GM12878 (cell line): Measurements from ENCODE around the gene SCRT2. TPM values are rescaled to one million over a fixed set of nuclear protein-coding genes. Genes with fewer than 3 reads are reported as not detected.

Experiments used
- ATAC-seq: fragments of 200-7000 bp; cut with Tn5 transposase; 3 replicates; pipeline ENCODE4 v1.9.1; 2020; ENCODE audit warnings: mild to moderate bottlenecking, moderate library complexity
- BruUV-seq: library from RNA; stranded (reverse); fragments of 400-500 nt; replicated peaks from 2 replicates; lab custom pipeline; 2021; lab: Mats Ljungman, UMichigan
- CTCF ChIA-PET: fragments of 300-600 bp; sonication (Branson Sonifier 250); formaldehyde crosslinking; extraction: SDS; loops from one replicate; lab custom pipeline; 2021; ENCODE audit warnings: inconsistent platforms; lab: Yijun Ruan, JAX
- POLR2A ChIA-PET: fragments of 350-600 bp; formaldehyde crosslinking; extraction: SDS; loops from one replicate; lab custom pipeline; 2021; ENCODE audit warnings: inconsistent platforms; lab: Charles Lee
- RAD21 ChIA-PET: fragments of 300-600 bp; sonication (Branson Sonifier 250); formaldehyde crosslinking; loops from one replicate; lab custom pipeline; 2023; ENCODE audit warnings: antibody characterized with exemption; ENCODE audit not compliant: unreplicated experiment; lab: Charles Lee
- SMC1A ChIA-PET: fragments of 300-600 bp; sonication (Branson Sonifier 250); formaldehyde crosslinking; loops from one replicate; lab custom pipeline; 2023; ENCODE audit not compliant: unreplicated experiment, uncharacterized antibody; lab: Charles Lee
- DNase-seq: peaks from one replicate; pipeline ENCODE4 v3.0.0-alpha.2; 2011; ENCODE audit warnings: low read depth, low spot score
- FAIRE-seq: peaks from 3 replicates; lab custom pipeline; 2011; peaks lifted over from hg19 to GRCh38; lab: Jason Lieb, UNC
- H2AFZ ChIP-seq: 2 replicates; pipeline ENCODE4 v1.6.0; 2011; ENCODE audit warnings: low read depth, low read length, control low read depth; ENCODE audit not compliant: control insufficient read depth
- H3K27ac ChIP-seq: 2 replicates; pipeline ENCODE4 v1.5.1; 2011; ENCODE audit warnings: control low read depth; ENCODE audit not compliant: control insufficient read depth, insufficient read depth
- H3K27me3 ChIP-seq, 2 experiments: replicated peaks in 1 of 2; 2 replicates each; pipeline versions ENCODE4 v1.6.0 to v1.6.1; 2011; ENCODE audit warnings: low read length in 1 of 2; ENCODE audit not compliant: control insufficient read depth in 2 of 2, insufficient read depth in 2 of 2
- H3K36me3 ChIP-seq, 2 experiments: 2 replicates each; pipeline ENCODE4 v1.5.1; 2011; ENCODE audit warnings: low read length in 1 of 2; ENCODE audit not compliant: control insufficient read depth in 2 of 2, insufficient read depth in 2 of 2
- H3K4me1 ChIP-seq: 2 replicates; pipeline ENCODE4 v1.6.1; 2011; ENCODE audit warnings: mild to moderate bottlenecking, low read length, moderate library complexity, mixed read lengths; ENCODE audit not compliant: control insufficient read depth, insufficient read depth
- H3K4me2 ChIP-seq: 2 replicates; pipeline ENCODE4 v1.6.0; 2011; ENCODE audit warnings: control low read depth; ENCODE audit not compliant: control insufficient read depth, insufficient read depth
- H3K4me3 ChIP-seq: fragments of 200-600 bp; sonication (generic); 2 replicates; pipeline ENCODE4 v1.5.1; 2016
- H3K79me2 ChIP-seq: 2 replicates; pipeline ENCODE4 v1.6.0; 2011; ENCODE audit warnings: low read length; ENCODE audit not compliant: control insufficient read depth, insufficient read depth
- H3K9ac ChIP-seq: 2 replicates; pipeline ENCODE4 v1.8.0; 2011; ENCODE audit warnings: low read length, control low read depth, mixed read lengths; ENCODE audit not compliant: control insufficient read depth, insufficient read depth
- H3K9me3 ChIP-seq: replicated peaks from 3 replicates; pipeline ENCODE4 v1.5.1; 2011; ENCODE audit warnings: mild to moderate bottlenecking, low read length; ENCODE audit not compliant: control insufficient read depth, insufficient read depth
- H4K20me1 ChIP-seq: 2 replicates; pipeline ENCODE4 v1.6.0; 2011; ENCODE audit not compliant: control insufficient read depth, insufficient read depth
- CBX5 ChIP-seq: sonication (generic); IDR thresholded peaks from 2 replicates; pipeline ENCODE4 v1.6.1; 2016; ENCODE audit warnings: low read depth, moderate library complexity, mild to moderate bottlenecking, inconsistent platforms
- FOXM1 ChIP-seq: IDR thresholded peaks from 2 replicates; pipeline ENCODE4 v1.6.1; 2012; ENCODE audit warnings: low read depth, mild to moderate bottlenecking, inconsistent platforms, low read length, moderate library complexity
- GATAD2B ChIP-seq: fragments of 450-650 bp; conservative IDR thresholded peaks from 2 replicates; pipeline ENCODE4 v1.6.1; 2017; ENCODE audit warnings: low read depth, mild to moderate bottlenecking, moderate library complexity
- HCFC1 ChIP-seq: fragments of 150-350 bp; IDR thresholded peaks from 2 replicates; pipeline ENCODE4 v1.6.1; 2014; ENCODE audit warnings: low read length
- MYC ChIP-seq: IDR thresholded peaks from 2 replicates; pipeline ENCODE4 v1.6.1; 2011; ENCODE audit warnings: mild to moderate bottlenecking, low read length, moderate library complexity, inconsistent platforms; ENCODE audit not compliant: insufficient read depth, insufficient replicate concordance, insufficient read length, severe bottlenecking
- NFYB ChIP-seq: IDR thresholded peaks from 2 replicates; pipeline ENCODE4 v1.6.1; 2011; ENCODE audit warnings: low read depth, mild to moderate bottlenecking, low read length, improper control_type of control experiment, moderate library complexity; ENCODE audit not compliant: insufficient read depth
- RAD21 ChIP-seq: IDR thresholded peaks from 2 replicates; pipeline ENCODE4 v1.6.1; 2011; ENCODE audit warnings: mild to moderate bottlenecking, low read depth, low read length, moderate library complexity; ENCODE audit not compliant: insufficient read depth
- RB1 ChIP-seq: fragments of 450-650 bp; formaldehyde crosslinking; IDR thresholded peaks from 2 replicates; pipeline ENCODE4 v1.6.1; 2017; ENCODE audit warnings: mild to moderate bottlenecking, borderline replicate concordance
- RELA ChIP-seq: fragments of 450-650 bp; IDR thresholded peaks from 2 replicates; pipeline ENCODE4 v1.8.0; 2014; ENCODE audit warnings: borderline replicate concordance; ENCODE audit not compliant: partially characterized antibody
- SMAD5 ChIP-seq: IDR thresholded peaks from 2 replicates; pipeline ENCODE4 v1.6.1; 2016; ENCODE audit warnings: antibody characterized with exemption, low read depth
- SMARCA5 ChIP-seq: fragments of 450-650 bp; IDR thresholded peaks from 2 replicates; pipeline ENCODE4 v1.6.1; 2017; ENCODE audit warnings: mild to moderate bottlenecking
- SUPT20H ChIP-seq: IDR thresholded peaks from 2 replicates; pipeline ENCODE4 v1.6.1; 2011; ENCODE audit warnings: low read depth, mild to moderate bottlenecking, low read length, moderate library complexity, borderline replicate concordance; ENCODE audit not compliant: control insufficient read depth
- SUZ12 ChIP-seq: fragments of 200-600 bp; sonication (generic); IDR thresholded peaks from one replicate; pipeline ENCODE4 v1.6.1; 2018; ENCODE audit warnings: antibody characterized with exemption, mild to moderate bottlenecking; ENCODE audit not compliant: unreplicated experiment
- TCF7 ChIP-seq: IDR thresholded peaks from 2 replicates; pipeline ENCODE4 v1.6.1; 2014; ENCODE audit warnings: antibody characterized with exemption, borderline replicate concordance
- WGBS: methylation state at CpG from one replicate; pipeline ENCODE4 v1.1.6; 2016; ENCODE audit warnings: low lambda C conversion rate; ENCODE audit not compliant: insufficient replicate concordance, insufficient coverage; ENCODE audit errors: missing lambda C conversion rate; 5-methylcytosine and 5-hydroxymethylcytosine counted together
- in situ Hi-C: fragments of 300-500 bp; cut with MboI; formaldehyde crosslinking; loops from 9 replicates; pipeline ENCODE4 v1.14.3; 2018; ENCODE audit warnings: mixed read lengths
- intact Hi-C: fragments of 100-400 bp; cut with micrococcal nuclease; formaldehyde crosslinking; loops from one replicate; pipeline ENCODE4 v1.14.2; 2022; ENCODE audit not compliant: unreplicated experiment
- polyA plus RNA-seq, 11 experiments: library from polyadenylated mRNA; depleted of rRNA in 4 of 11; unstranded in 6 of 11; stranded (reverse) in 5 of 11; fragments of >200 nt; fragmentation: Nextera tagmentation in 4 of 11; fragmentation: Illumina TruSeq in 1 of 11; extraction: Ambion mirVana in 4 of 11; extraction: Trizol in 1 of 11; gene quantifications; 1 replicate in 1 of 11; 2 replicates in 10 of 11; pipeline versions ENCODE4 v1.2.1 to v1.2.3, GENCODE V29; 2011 to 2016; ENCODE audit warnings: inconsistent platforms in 2 of 11, missing spikeins in 2 of 11, low read depth in 1 of 11
- total RNA-seq, 4 experiments: library from RNA; depleted of rRNA in 3 of 4; stranded (reverse); fragments of >200 nt in 3 of 4; fragmentation: Illumina TruSeq in 1 of 4; extraction: Trizol in 1 of 4; gene quantifications; 2 replicates each; pipeline versions ENCODE4 v1.2.1 to v1.2.3, GENCODE V29; 2013 to 2021
- TF ChIP-seq, protein P1 (sequence below): fragments of 150-350 bp; IDR thresholded peaks from 2 replicates; pipeline ENCODE4 v1.6.1; 2014; ENCODE audit warnings: mild to moderate bottlenecking, low read depth, low read length
- TF ChIP-seq, protein P2 (sequence below): IDR thresholded peaks from 2 replicates; pipeline ENCODE4 v1.6.1; 2012; ENCODE audit warnings: low read depth, low read length, improper control_type of control experiment
- TF ChIP-seq, protein P3 (sequence below): fragments of 450-650 bp; IDR thresholded peaks from 2 replicates; pipeline ENCODE4 v1.6.1; 2017; ENCODE audit warnings: antibody characterized with exemption, mild to moderate bottlenecking, moderate library complexity
- TF ChIP-seq, protein P4 (sequence below): IDR thresholded peaks from 2 replicates; pipeline ENCODE4 v1.6.1; 2011; ENCODE audit warnings: low read depth, low read length, improper control_type of control experiment, borderline replicate concordance

The SCRT2 gene
- total and polyA plus RNA-seq, 10 of the 15 experiments (the other 5 are each of a cell fraction or from before 2014, with no cell fraction given) = not detected

DNA sequence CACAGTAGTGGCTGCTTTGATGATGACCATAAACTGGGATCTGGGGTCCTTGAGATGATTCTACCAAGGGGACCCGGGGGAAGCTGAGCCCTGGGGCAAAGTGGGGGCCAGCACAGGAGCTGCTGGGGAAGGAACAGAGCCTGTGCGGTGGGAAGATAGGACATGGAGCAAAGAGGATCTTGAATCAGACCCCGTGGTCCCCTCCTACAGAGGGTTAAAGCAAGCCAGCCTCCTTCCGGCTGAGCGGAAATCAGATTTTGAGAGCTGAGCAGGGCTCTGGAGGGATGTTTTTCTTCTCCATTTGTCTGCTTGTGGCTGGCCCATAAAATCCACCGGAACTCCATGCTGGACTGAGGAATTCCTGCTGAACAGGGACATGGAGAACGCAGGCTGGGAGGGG lies 55.4 kb downstream of the SCRT2 start:
- Histone ChIP-seq H2AFZ (no peak overlapping the region), H3K4me3 (no peak overlapping the region), H3K36me3 (no peaks in the 10 kb centered on the region), H3K79me2 (no peaks in the 10 kb centered on the region), H3K27me3 (peaks cover 0 to 3% of the 10 kb centered on the region in 2 experiments; a peak in 2 of 4 replicates), H3K9ac (no peak overlapping the region), H3K4me1 (peaks cover 6% of the 10 kb centered on the region; the same call in 1 of the 2 replicates), H3K27ac (no peak overlapping the region), H3K4me2 (no peak overlapping the region), H4K20me1 (no peaks in the 10 kb centered on the region), H3K9me3 (peaks cover 4% of the 10 kb centered on the region)
- no peak for ATAC-seq
- SMC1A ChIA-PET = no interaction called here
- POLR2A ChIA-PET = no interaction called here
- intact Hi-C loops = no loop called here
- TF ChIP-seq TCF7 (no peak), FOXM1 (no peak), NFYB (no peak), SMARCA5 (no peak), SMAD5 (no peak), RELA (no peak), RAD21 (no peak), RB1 (no peak), SUZ12 (no peak), HCFC1 (no peak), MYC (no peak), SUPT20H (no peak), GATAD2B (no peak), CBX5 (no peak)
- TF ChIP-seq, protein P1, sequence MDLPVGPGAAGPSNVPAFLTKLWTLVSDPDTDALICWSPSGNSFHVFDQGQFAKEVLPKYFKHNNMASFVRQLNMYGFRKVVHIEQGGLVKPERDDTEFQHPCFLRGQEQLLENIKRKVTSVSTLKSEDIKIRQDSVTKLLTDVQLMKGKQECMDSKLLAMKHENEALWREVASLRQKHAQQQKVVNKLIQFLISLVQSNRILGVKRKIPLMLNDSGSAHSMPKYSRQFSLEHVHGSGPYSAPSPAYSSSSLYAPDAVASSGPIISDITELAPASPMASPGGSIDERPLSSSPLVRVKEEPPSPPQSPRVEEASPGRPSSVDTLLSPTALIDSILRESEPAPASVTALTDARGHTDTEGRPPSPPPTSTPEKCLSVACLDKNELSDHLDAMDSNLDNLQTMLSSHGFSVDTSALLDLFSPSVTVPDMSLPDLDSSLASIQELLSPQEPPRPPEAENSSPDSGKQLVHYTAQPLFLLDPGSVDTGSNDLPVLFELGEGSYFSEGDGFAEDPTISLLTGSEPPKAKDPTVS = no peak
- TF ChIP-seq, protein P2, sequence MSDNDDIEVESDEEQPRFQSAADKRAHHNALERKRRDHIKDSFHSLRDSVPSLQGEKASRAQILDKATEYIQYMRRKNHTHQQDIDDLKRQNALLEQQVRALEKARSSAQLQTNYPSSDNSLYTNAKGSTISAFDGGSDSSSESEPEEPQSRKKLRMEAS = no peak
- TF ChIP-seq, protein P3, sequence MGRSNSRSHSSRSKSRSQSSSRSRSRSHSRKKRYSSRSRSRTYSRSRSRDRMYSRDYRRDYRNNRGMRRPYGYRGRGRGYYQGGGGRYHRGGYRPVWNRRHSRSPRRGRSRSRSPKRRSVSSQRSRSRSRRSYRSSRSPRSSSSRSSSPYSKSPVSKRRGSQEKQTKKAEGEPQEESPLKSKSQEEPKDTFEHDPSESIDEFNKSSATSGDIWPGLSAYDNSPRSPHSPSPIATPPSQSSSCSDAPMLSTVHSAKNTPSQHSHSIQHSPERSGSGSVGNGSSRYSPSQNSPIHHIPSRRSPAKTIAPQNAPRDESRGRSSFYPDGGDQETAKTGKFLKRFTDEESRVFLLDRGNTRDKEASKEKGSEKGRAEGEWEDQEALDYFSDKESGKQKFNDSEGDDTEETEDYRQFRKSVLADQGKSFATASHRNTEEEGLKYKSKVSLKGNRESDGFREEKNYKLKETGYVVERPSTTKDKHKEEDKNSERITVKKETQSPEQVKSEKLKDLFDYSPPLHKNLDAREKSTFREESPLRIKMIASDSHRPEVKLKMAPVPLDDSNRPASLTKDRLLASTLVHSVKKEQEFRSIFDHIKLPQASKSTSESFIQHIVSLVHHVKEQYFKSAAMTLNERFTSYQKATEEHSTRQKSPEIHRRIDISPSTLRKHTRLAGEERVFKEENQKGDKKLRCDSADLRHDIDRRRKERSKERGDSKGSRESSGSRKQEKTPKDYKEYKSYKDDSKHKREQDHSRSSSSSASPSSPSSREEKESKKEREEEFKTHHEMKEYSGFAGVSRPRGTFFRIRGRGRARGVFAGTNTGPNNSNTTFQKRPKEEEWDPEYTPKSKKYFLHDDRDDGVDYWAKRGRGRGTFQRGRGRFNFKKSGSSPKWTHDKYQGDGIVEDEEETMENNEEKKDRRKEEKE = no peak
- TF ChIP-seq, protein P4, sequence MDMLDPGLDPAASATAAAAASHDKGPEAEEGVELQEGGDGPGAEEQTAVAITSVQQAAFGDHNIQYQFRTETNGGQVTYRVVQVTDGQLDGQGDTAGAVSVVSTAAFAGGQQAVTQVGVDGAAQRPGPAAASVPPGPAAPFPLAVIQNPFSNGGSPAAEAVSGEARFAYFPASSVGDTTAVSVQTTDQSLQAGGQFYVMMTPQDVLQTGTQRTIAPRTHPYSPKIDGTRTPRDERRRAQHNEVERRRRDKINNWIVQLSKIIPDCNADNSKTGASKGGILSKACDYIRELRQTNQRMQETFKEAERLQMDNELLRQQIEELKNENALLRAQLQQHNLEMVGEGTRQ = no peak
- FAIRE-seq = no peak
- no peak for DNase-seq
- in situ Hi-C loops = no loop called here
- RAD21 ChIA-PET = no interaction called here
- WGBS = 30% methylated on average over 7 of the region's 7 CpGs
- no TSS peak for BruUV-seq
- CTCF ChIA-PET = no interaction called here
